Smooth muscle cell (in vitro differentiated cells): ENCODE results near the gene ARID1B. TPM values are rescaled to one million over a fixed set of nuclear protein-coding genes. Genes with fewer than 3 reads are reported as not detected.
A peak's percentile ranks its signal among the peaks of the same experiment; 100 is the strongest.

Source experiments
- DNase-seq: peaks from one replicate; lab custom pipeline; 2025; ENCODE audit not compliant: unreplicated experiment; lab: John Stamatoyannopoulos, UW
- H2AFZ ChIP-seq: fragments of 200-600 bp; sonication (generic); 2 replicates; pipeline ENCODE4 v1.6.0; 2016; ENCODE audit warnings: antibody characterized with exemption, low read depth, mild to moderate bottlenecking
- H3F3A ChIP-seq: fragments of 200-600 bp; sonication (generic); 2 replicates; pipeline ENCODE4 v1.6.0; 2017; ENCODE audit warnings: antibody characterized with exemption, low read depth
- H3K27ac ChIP-seq: fragments of 200-600 bp; sonication (generic); 2 replicates; pipeline ENCODE4 v1.5.1; 2016; ENCODE audit warnings: low read depth, mild to moderate bottlenecking
- H3K27me3 ChIP-seq: fragments of 200-600 bp; sonication (generic); 2 replicates; pipeline ENCODE4 v1.6.1; 2016; ENCODE audit warnings: low read depth, mild to moderate bottlenecking
- H3K36me3 ChIP-seq: fragments of 200-600 bp; sonication (generic); 2 replicates; pipeline ENCODE4 v1.5.1; 2016; ENCODE audit warnings: low read depth
- H3K4me1 ChIP-seq: fragments of 200-600 bp; sonication (generic); 2 replicates; pipeline ENCODE4 v1.5.1; 2016; ENCODE audit warnings: low read depth
- H3K4me2 ChIP-seq: fragments of 200-600 bp; sonication (generic); 2 replicates; pipeline ENCODE4 v1.6.0; 2016; ENCODE audit warnings: mild to moderate bottlenecking
- H3K4me3 ChIP-seq: fragments of 200-600 bp; sonication (generic); 2 replicates; pipeline ENCODE4 v1.5.1; 2016; ENCODE audit warnings: mild to moderate bottlenecking
- H3K79me2 ChIP-seq: fragments of 200-600 bp; sonication (generic); 2 replicates; pipeline ENCODE4 v1.6.0; 2016; ENCODE audit warnings: low read depth, mild to moderate bottlenecking
- H3K9ac ChIP-seq: fragments of 200-600 bp; sonication (generic); 2 replicates; pipeline ENCODE4 v1.6.0; 2016; ENCODE audit warnings: low read depth
- H3K9me3 ChIP-seq: fragments of 200-600 bp; sonication (generic); replicated peaks from 2 replicates; pipeline ENCODE4 v1.5.1; 2016; ENCODE audit warnings: low read depth
- H4K20me1 ChIP-seq: fragments of 200-600 bp; sonication (generic); 2 replicates; pipeline ENCODE4 v1.6.0; 2016; ENCODE audit warnings: low read depth
- CTCF ChIP-seq: fragments of 200-600 bp; sonication (generic); IDR thresholded peaks from 2 replicates; pipeline ENCODE4 v1.5.1; 2017; ENCODE audit warnings: borderline replicate concordance, mild to moderate bottlenecking, antibody characterized with exemption; ENCODE audit not compliant: insufficient read depth, poor library complexity, severe bottlenecking
- WGBS: methylation state at CpG from one replicate; pipeline ENCODE4 v1.1.7; 2016; ENCODE audit warnings: low lambda C conversion rate; 5-methylcytosine and 5-hydroxymethylcytosine counted together
- polyA plus RNA-seq: library from polyadenylated mRNA; unstranded; fragments of >200 nt; fragmentation: Nextera tagmentation; extraction: Ambion mirVana; gene quantifications from 2 replicates; pipeline ENCODE4 v1.2.1, GENCODE V29; 2016
- total RNA-seq: library from RNA; depleted of rRNA; stranded (reverse); fragments of >200 nt; gene quantifications from 2 replicates; pipeline ENCODE4 v1.2.3, GENCODE V29; 2014

The ARID1B gene
- total and polyA plus RNA-seq, 2 experiments from 2014 or later: 30.1 to 65.4 TPM

GRCh38 chr6:156822747-156823206 is 45.6 kb downstream of the ARID1B start:
- Histone ChIP-seq H3K36me3 (no peaks in the 10 kb centered on the region), H3K4me1 (peaks cover 18% of the 10 kb centered on the region), H3K4me3 (no peak overlapping the region), H3K4me2 (no peak overlapping the region), H3K9ac (no peak overlapping the region), H3K79me2 (peaks cover 99% of the 10 kb centered on the region), H4K20me1 (peaks cover 100% of the 10 kb centered on the region), H3F3A (no peaks in the 10 kb centered on the region), H3K27me3 (no peaks in the 10 kb centered on the region), H3K9me3 (no peaks in the 10 kb centered on the region), H2AFZ (no peak overlapping the region), H3K27ac (no peak overlapping the region)
- TF ChIP-seq CTCF: no peak
- DNase-seq: no peak
- 81% methylated on average over 14 of the region's 14 CpGs for WGBS

- TF ChIP-seq CTCF: no peak
These were observed 47.0 kb downstream of the ARID1B start for GRCh38 chr6:156824142-156824541.

GRCh38 chr6:156825475-156825874 is 48.3 kb downstream of the ARID1B start:
- no peak overlapping the region for H3K27ac ChIP-seq
- peaks cover 90% of the 10 kb centered on the region for H3K79me2 ChIP-seq
- H3K4me1 ChIP-seq: peaks cover 3% of the 10 kb centered on the region
- no peak overlapping the region for H3K9ac ChIP-seq
- H4K20me1 ChIP-seq: peaks cover 100% of the 10 kb centered on the region
- no peak for TF ChIP-seq CTCF
- no peaks in the 10 kb centered on the region for H3K27me3 ChIP-seq
- H3K9me3 ChIP-seq: no peaks in the 10 kb centered on the region
- no peaks in the 10 kb centered on the region for H3K36me3 ChIP-seq
- H3F3A ChIP-seq: no peaks in the 10 kb centered on the region
- H3K4me2 ChIP-seq: no peak overlapping the region
- DNase-seq: no peak
- no peak overlapping the region for H2AFZ ChIP-seq
- WGBS: 23% methylated on average over 3 of the region's 3 CpGs
- H3K4me3 ChIP-seq: no peak overlapping the region

More at GRCh38 chr6:156824142-156824541, 47.0 kb downstream of the ARID1B start:
- Histone ChIP-seq H3K9me3 (no peaks in the 10 kb centered on the region), H3K4me1 (peaks cover 14% of the 10 kb centered on the region), H3K27ac (no peak overlapping the region), H3K4me3 (no peak overlapping the region), H3K79me2 (peaks cover 90% of the 10 kb centered on the region), H3F3A (no peaks in the 10 kb centered on the region), H3K36me3 (no peaks in the 10 kb centered on the region), H3K27me3 (no peaks in the 10 kb centered on the region), H4K20me1 (peaks cover 100% of the 10 kb centered on the region), H3K9ac (no peak overlapping the region), H3K4me2 (no peak overlapping the region), H2AFZ (no peak overlapping the region)
- WGBS: 97% methylated on average over 8 of the region's 8 CpGs
- no peak for DNase-seq

GRCh38 chr6:156826290-156826955 is 49.2 kb downstream of the ARID1B start:
- Histone ChIP-seq H3K4me3 (no peak overlapping the region), H3K79me2 (peaks cover 90% of the 10 kb centered on the region), H3K36me3 (no peaks in the 10 kb centered on the region), H3K27me3 (no peaks in the 10 kb centered on the region), H3K9me3 (no peaks in the 10 kb centered on the region), H3K9ac (no peak overlapping the region), H3F3A (no peaks in the 10 kb centered on the region), H3K4me2 (no peak overlapping the region), H3K27ac (peak overlapping the region; percentile 97), H4K20me1 (peaks cover 100% of the 10 kb centered on the region), H3K4me1 (peaks cover 3% of the 10 kb centered on the region), H2AFZ (no peak overlapping the region)
- WGBS: 88% methylated on average over 10 of the region's 10 CpGs
- TF ChIP-seq CTCF: no peak
- DNase-seq: no peak
